Neutrophil (primary cell): ENCODE results near the gene POU6F2.

Source experiments
- H3K27ac ChIP-seq: fragments of 200-600 bp; sonication (generic); 2 replicates; pipeline ENCODE4 v1.5.1; 2016; ENCODE audit warnings: mild to moderate bottlenecking, moderate library complexity
- H3K27me3 ChIP-seq: fragments of 200-600 bp; sonication (generic); 2 replicates; pipeline ENCODE4 v1.6.0; 2016; ENCODE audit warnings: mild to moderate bottlenecking
- H3K36me3 ChIP-seq: fragments of 200-600 bp; sonication (generic); 2 replicates; pipeline ENCODE4 v1.5.1; 2017
- H3K4me1 ChIP-seq, 2 experiments: fragments of 200-600 bp in 1 of 2; sonication (generic) in 1 of 2; 1 replicate in 1 of 2; 2 replicates in 1 of 2; pipeline versions ENCODE4 v1.5.1 to v1.6.1; 2013 to 2016; ENCODE audit warnings: low read depth in 1 of 2, low read length in 1 of 2, mild to moderate bottlenecking in 1 of 2, moderate library complexity in 1 of 2; ENCODE audit not compliant: control insufficient read depth in 1 of 2, insufficient read depth in 1 of 2
- H3K4me3 ChIP-seq, 2 experiments: fragments of 200-600 bp in 1 of 2; sonication (generic) in 1 of 2; 1 replicate in 1 of 2; 2 replicates in 1 of 2; pipeline ENCODE4 v1.5.1; 2013 to 2016; ENCODE audit warnings: low read depth in 1 of 2, low read length in 1 of 2, mild to moderate bottlenecking in 1 of 2, moderate library complexity in 1 of 2
- H3K9me3 ChIP-seq: fragments of 200-600 bp; sonication (generic); 2 replicates; pipeline ENCODE4 v1.5.1; 2016
- TF ChIP-seq, protein P1 (sequence below): fragments of 200-600 bp; sonication (generic); IDR thresholded peaks from 2 replicates; pipeline ENCODE4 v1.5.1; 2016; ENCODE audit warnings: antibody characterized with exemption

POU6F2 gene

DNA sequence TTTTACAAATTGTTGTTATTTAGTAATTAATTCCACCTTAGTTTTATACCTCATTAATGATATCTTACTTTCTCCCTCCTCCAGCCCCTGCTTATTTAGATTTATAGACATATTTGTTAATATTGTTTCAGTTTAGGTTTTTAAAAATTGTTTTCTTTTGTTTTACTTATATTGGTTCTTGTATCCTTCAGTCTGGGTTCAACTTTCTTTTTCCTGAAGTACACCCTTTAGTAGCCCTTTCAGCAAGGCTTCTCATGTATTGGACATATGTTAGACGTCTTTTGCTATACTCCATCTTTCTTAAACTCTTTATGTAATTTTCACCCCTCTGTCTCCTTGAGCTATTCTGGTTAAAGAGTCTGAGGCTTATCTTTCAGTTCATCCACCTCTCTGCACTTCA is 12.8 kb upstream of the POU6F2 start:
- H3K4me3 ChIP-seq = no peak overlapping the region
- no peaks in the 10 kb centered on the region for H3K9me3 ChIP-seq
- no peaks in the 10 kb centered on the region for H3K36me3 ChIP-seq
- no peak overlapping the region for H3K27ac ChIP-seq
- no peaks in the 10 kb centered on the region for H3K27me3 ChIP-seq
- TF ChIP-seq, protein P1, sequence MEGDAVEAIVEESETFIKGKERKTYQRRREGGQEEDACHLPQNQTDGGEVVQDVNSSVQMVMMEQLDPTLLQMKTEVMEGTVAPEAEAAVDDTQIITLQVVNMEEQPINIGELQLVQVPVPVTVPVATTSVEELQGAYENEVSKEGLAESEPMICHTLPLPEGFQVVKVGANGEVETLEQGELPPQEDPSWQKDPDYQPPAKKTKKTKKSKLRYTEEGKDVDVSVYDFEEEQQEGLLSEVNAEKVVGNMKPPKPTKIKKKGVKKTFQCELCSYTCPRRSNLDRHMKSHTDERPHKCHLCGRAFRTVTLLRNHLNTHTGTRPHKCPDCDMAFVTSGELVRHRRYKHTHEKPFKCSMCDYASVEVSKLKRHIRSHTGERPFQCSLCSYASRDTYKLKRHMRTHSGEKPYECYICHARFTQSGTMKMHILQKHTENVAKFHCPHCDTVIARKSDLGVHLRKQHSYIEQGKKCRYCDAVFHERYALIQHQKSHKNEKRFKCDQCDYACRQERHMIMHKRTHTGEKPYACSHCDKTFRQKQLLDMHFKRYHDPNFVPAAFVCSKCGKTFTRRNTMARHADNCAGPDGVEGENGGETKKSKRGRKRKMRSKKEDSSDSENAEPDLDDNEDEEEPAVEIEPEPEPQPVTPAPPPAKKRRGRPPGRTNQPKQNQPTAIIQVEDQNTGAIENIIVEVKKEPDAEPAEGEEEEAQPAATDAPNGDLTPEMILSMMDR = no peak
- no peaks in the 10 kb centered on the region for H3K4me1 ChIP-seq

DNA sequence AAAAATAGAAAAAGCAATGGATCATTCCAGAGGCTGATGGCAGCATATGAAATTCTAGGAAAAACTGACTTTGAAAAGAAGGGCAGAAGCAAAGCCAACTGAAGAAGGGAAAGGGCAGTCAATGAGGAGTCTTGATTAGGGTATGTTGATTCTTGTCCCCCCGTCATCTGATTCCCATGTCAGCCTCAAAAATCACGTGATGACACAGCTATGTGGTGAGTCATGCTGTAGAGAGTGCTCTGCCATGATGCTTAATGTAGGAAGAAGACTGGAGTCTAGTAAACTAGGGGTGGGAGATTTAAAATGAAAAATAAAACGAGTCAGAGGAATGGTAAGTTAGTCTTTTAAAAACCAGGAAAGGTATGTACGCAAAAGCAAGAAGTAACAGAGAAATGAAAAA is 3.9 kb upstream of the POU6F2 start:
- Histone ChIP-seq H3K27me3 (peaks cover 72% of the 10 kb centered on the region), H3K4me1 (no peaks in the 10 kb centered on the region), H3K9me3 (no peaks in the 10 kb centered on the region), H3K4me3 (no peak overlapping the region), H3K36me3 (no peaks in the 10 kb centered on the region), H3K27ac (no peak overlapping the region)
- TF ChIP-seq, protein P1 = no peak

DNA sequence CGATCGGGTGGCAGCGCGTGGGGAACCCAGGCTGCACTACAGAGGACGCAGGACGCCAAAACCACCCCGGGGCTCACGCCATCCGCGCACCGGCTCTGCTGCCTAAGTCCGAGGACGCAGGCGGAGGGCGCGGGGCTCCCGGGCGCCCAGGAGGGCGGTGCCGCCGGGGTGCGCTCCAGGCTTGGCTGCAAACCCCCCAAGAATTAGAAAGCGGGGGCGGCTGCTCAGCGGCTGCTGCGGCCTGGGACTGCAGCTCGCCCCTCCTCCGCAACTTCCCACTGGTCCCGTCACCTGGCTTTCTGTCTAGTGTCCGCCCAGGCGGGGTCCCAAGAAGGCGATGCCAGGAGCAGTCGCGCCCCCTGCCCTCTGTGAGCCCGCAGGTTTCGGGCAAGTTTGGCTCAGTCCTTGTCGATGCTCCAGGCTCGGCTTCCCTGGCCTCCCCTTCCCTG is 1.7 kb upstream of the POU6F2 start:
- Histone ChIP-seq H3K27ac (no peak overlapping the region), H3K9me3 (no peaks in the 10 kb centered on the region), H3K36me3 (no peaks in the 10 kb centered on the region), H3K4me1 (no peaks in the 10 kb centered on the region), H3K4me3 (no peak overlapping the region), H3K27me3 (peaks cover 95% of the 10 kb centered on the region)
- TF ChIP-seq, protein P1 = no peak

DNA sequence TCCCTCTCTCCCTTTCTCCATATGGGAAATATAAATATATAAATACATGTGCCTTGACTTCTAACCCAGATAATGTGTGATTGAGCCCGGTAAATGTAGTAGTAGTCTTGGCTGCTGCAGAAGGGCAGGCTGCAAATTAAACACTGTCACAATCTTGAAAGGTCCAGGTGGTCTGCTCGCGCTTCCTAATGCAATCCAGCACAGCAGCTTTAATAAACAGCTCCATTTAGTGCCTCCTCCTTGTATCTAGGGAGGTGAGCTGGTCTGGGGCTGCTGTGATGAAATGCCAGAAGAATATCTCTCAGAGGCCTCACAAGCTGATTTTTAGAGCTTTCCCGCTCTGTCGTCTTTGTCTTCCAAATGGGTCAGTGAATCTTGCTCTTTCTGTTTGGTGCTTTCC is 782 bp downstream of the POU6F2 start:
- H3K27me3 ChIP-seq = peaks cover 97% of the 10 kb centered on the region
- no peak overlapping the region for H3K27ac ChIP-seq
- no peak overlapping the region for H3K4me3 ChIP-seq
- H3K9me3 ChIP-seq = no peaks in the 10 kb centered on the region
- no peaks in the 10 kb centered on the region for H3K4me1 ChIP-seq
- no peaks in the 10 kb centered on the region for H3K36me3 ChIP-seq
- TF ChIP-seq, protein P1 = no peak

DNA sequence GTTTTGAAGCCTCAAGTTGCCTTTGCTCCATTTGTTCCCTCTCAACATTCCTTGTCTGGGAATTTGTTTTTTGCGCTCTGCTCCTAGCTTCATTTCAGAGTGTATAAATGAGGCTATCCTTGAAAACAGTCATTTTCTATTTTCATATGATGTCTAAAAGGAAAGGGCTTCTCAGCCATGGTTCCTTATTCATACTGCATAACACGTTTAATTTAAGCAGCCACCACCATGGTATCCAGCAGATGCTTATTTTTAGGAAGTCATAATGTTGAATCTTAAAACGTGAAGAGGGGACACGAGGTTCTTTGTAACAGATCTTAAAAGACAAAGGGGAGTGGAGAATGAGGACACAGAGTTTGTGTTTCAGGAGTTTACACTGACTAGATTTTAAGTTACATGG is 14.5 kb downstream of the POU6F2 start:
- Histone ChIP-seq H3K9me3 (no peaks in the 10 kb centered on the region), H3K36me3 (no peaks in the 10 kb centered on the region), H3K4me3 (no peak overlapping the region), H3K4me1 (no peaks in the 10 kb centered on the region), H3K27ac (no peak overlapping the region), H3K27me3 (peaks cover 6% of the 10 kb centered on the region)
- TF ChIP-seq, protein P1 = no peak

DNA sequence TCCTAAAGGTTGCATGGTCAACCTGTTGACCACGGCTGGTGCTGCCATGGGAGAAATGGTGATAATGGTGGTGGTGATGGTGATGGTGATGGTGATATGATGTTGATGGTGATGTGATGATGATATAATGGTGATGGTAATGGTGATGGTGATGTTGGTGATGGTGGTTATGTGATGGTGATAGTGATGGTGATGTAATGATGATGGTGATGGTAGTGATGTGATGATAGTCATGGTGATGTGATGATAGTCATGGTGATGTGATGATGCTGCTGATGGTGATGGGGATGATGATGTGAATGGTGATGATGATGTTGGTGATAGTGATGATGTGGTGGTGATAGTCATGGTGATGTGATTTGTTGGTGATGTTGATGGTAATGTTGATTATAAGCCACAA is 23.9 kb downstream of the POU6F2 start:
- TF ChIP-seq, protein P1 = no peak
- no peaks in the 10 kb centered on the region for H3K4me1 ChIP-seq
- H3K36me3 ChIP-seq = no peaks in the 10 kb centered on the region
- no peaks in the 10 kb centered on the region for H3K9me3 ChIP-seq
- H3K27ac ChIP-seq = no peak overlapping the region
- no peaks in the 10 kb centered on the region for H3K27me3 ChIP-seq
- no peak overlapping the region for H3K4me3 ChIP-seq
